Stomach (tissue), 4 donors: ENCODE measurements around the gene GPC5.

Source experiments
- CTCF ChIP-seq, 7 experiments: fragments of 450-650 bp in 4 of 7; fragments of 200-600 bp in 3 of 7; sonication (generic) in 3 of 7; IDR thresholded peaks; one replicate each; pipeline ENCODE4 v1.5.1; 2016 to 2019; ENCODE audit warnings: antibody characterized with exemption in 7 of 7, control low read depth in 2 of 7, mild to moderate bottlenecking in 1 of 7
- POLR2AphosphoS5 ChIP-seq, 3 donors: sonication (generic); formaldehyde crosslinking; IDR thresholded peaks; one replicate each; pipeline ENCODE4 v1.6.1; 2016; ENCODE audit warnings: antibody characterized with exemption in 3 of 3

- TF ChIP-seq CTCF (IDR thresholded peaks at IDR 0.05) (no peak), POLR2AphosphoS5 (IDR thresholded peaks at IDR 0.05) (no peak)
These were observed 739.1 kb downstream of the GPC5 start for GRCh38 chr13:92137520-92137919.
